ENCODE data around the gene ZSWIM6.

GRCh38 chr5:61397937-61398336, 65.9 kb downstream of the ZSWIM6 start:
- TF ChIP-seq FOXA1 (IDR thresholded peaks at IDR 0.05) (no peak), SP1 (IDR thresholded peaks at IDR 0.05) (no peak), ZNF384 (IDR thresholded peaks at IDR 0.05) (no peak), TARDBP (IDR thresholded peaks at IDR 0.05) (no peak), NFRKB (IDR thresholded peaks at IDR 0.05) (no peak), BHLHE40 (IDR thresholded peaks at IDR 0.05; ENCODE audit: borderline replicate concordance) (no peak), HDGF (IDR thresholded peaks at IDR 0.05; ENCODE audit: borderline replicate concordance) (no peak), ELF4 (IDR thresholded peaks at IDR 0.05) (no peak), FOXK2 (IDR thresholded peaks at IDR 0.05) (no peak), FOXM1 (IDR thresholded peaks at IDR 0.05; ENCODE audit: borderline replicate concordance) (no peak), LEF1 (IDR thresholded peaks at IDR 0.05; ENCODE audit: borderline replicate concordance) (no peak), ARNT (IDR thresholded peaks at IDR 0.05) (no peak)
- TF ChIP-seq, protein P1, sequence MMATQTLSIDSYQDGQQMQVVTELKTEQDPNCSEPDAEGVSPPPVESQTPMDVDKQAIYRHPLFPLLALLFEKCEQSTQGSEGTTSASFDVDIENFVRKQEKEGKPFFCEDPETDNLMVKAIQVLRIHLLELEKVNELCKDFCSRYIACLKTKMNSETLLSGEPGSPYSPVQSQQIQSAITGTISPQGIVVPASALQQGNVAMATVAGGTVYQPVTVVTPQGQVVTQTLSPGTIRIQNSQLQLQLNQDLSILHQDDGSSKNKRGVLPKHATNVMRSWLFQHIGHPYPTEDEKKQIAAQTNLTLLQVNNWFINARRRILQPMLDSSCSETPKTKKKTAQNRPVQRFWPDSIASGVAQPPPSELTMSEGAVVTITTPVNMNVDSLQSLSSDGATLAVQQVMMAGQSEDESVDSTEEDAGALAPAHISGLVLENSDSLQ (IDR thresholded peaks at IDR 0.05), result peak; percentile 23; the same call in 1 of the 2 replicates
